ENCODE data around the gene HPSE2. TPM values are rescaled to one million over a fixed set of nuclear protein-coding genes. Genes with fewer than 3 reads are reported as not detected.

Gene HPSE2
- total RNA-seq, 2 experiments from 2014 or later, result not detected

DNA sequence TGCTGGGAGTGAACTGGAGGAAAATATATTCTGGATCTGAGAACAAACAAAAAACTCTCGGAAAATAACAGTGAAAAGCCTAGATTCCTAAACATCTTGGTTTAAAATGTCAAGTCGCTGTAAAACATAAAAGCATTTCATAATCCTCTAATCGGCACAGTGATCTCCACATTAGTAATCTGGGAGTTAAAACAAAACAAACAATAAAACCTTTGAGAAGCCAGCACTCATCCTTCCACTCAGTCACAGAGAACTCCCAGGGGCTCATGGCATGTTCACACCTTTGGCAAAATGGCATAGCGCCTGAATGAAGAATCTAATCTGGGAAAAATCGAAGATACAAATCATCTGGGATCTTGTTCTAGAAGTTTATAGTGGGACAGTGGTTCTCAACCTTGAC, 764.8 kb downstream of the HPSE2 start:
- TF ChIP-seq, protein P1, sequence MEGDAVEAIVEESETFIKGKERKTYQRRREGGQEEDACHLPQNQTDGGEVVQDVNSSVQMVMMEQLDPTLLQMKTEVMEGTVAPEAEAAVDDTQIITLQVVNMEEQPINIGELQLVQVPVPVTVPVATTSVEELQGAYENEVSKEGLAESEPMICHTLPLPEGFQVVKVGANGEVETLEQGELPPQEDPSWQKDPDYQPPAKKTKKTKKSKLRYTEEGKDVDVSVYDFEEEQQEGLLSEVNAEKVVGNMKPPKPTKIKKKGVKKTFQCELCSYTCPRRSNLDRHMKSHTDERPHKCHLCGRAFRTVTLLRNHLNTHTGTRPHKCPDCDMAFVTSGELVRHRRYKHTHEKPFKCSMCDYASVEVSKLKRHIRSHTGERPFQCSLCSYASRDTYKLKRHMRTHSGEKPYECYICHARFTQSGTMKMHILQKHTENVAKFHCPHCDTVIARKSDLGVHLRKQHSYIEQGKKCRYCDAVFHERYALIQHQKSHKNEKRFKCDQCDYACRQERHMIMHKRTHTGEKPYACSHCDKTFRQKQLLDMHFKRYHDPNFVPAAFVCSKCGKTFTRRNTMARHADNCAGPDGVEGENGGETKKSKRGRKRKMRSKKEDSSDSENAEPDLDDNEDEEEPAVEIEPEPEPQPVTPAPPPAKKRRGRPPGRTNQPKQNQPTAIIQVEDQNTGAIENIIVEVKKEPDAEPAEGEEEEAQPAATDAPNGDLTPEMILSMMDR (IDR thresholded peaks at IDR 0.05), result no peak
- POLR2A ChIA-PET, result no interaction called here
- Mint-ChIP-seq H3K36me3 (ENCODE audit: low read depth) (no peaks in the 10 kb centered on the region), H3K9me3 (no peaks in the 10 kb centered on the region), H3K27ac (no peak overlapping the region), H3K4me1 (ENCODE audit: low read depth) (peaks cover 14% of the 10 kb centered on the region), H3K27me3 (peaks cover 7% of the 10 kb centered on the region), H3K4me3 (no peak overlapping the region)
- ATAC-seq (no peak), DNase-seq (no peak)
- CTCF ChIA-PET, result no interaction called here
- intact Hi-C loops (cut with micrococcal nuclease), result no loop called here

DNA sequence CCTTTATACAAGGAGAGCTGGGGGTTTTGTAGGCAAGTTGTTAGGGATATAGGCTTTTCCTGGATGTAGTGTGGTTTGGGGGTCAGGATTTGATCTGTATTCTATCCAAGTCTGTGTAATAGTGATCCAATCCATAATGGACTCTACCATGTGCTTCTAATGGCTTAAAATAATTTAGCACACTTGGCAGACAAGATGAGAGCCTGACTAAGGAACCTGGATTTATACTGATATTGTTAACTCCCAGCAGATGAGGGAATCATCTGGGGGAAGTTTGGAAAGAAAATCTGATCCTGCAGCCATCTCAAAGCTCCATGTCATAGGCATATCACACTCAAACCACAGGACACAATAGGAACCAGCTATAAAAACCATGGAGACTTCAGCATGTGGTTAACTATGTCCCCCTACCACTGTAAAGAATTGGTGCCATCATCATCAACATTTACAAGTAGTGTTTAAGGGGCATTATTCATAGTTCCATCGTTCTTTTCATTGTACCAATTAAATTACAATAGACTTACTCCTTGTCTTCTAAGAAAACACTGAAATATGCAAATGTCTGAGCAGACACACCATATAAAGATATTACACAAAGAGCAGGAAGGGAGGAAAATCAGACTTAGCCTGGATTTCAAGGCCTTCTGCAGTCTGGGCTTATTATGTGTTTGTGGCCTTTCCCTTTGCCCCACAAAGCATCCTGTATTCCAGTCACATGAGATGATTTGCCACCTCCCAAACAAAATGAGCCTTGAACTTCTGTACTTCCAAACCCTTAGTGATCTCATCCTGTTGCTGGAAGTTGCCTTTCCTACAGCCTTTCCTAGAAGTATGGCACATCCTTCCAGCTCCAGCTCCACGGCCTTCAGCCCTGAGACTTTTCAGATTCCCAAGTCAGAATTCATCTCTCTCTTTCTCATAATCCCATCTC, 766.4 kb downstream of the HPSE2 start:
- no peak overlapping the region for H3K4me3 Mint-ChIP-seq
- H3K36me3 Mint-ChIP-seq (ENCODE audit: low read depth), result no peaks in the 10 kb centered on the region
- peaks cover 11% of the 10 kb centered on the region for H3K4me1 Mint-ChIP-seq (ENCODE audit: low read depth)
- ChIA-PET CTCF (interaction anchor here (1.8 to 3.2 kb wide), 3 partner anchors 11 to 778 kb away, joined by 4 to 21 read pairs (median 15); no protein-coding TSS in a partner anchor), POLR2A (interaction anchor here (0.6 kb wide), 1 partner anchor 64 kb away, joined by 3 read pairs; no protein-coding TSS in a partner anchor)
- DNase-seq, result no peak
- intact Hi-C loops (cut with micrococcal nuclease), result loop anchor here (5.0 kb wide), 1 partner anchor 573 kb away; no protein-coding TSS in a partner anchor
- no peak for ATAC-seq
- H3K9me3 Mint-ChIP-seq, result no peaks in the 10 kb centered on the region
- TF ChIP-seq, protein P1 (IDR thresholded peaks at IDR 0.05), result no peak
- H3K27me3 Mint-ChIP-seq, result peaks cover 7% of the 10 kb centered on the region
- H3K27ac Mint-ChIP-seq, result no peak overlapping the region

DNA sequence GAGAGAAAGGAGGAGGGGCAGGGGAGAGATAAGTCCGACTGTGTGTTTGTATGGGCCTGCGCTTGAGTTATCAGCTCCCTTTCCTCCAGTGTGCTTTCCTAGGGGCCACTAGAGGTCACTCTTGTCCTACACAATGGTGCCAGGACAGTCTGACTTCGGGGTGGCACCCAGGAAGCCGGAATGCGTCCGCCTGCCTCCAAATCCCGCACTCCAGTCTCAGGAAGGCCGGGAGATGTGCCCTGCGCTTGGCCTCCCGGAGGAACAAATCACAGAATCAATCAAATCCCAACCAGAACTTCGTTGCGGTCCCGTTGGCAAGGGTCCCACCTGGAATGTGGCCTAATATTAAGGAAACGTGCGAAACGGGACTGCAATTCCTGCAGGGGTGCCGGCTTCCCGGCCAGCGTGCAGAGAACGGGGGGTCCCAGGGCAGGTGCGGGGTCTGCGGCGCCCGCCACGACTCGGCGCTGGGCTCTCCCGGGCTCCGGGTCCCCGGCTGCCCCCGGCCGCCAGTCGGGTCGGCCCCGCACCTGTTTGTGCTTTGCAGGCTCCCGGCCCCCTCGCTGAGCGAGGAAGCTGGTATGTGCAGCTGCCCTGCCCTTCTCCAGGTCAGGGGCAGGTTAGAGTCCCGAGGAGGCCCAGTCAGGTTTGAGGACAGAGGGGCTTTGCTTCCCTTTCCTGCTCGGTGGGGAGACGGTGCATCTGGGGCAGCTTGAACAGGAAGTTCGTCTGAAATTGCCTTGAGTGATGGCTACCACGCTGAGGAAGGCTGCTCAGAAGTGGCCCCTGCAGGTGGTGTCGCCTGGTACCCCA, 767.9 kb downstream of the HPSE2 start:
- H3K36me3 Mint-ChIP-seq (ENCODE audit: low read depth), result no peaks in the 10 kb centered on the region
- no peaks in the 10 kb centered on the region for H3K9me3 Mint-ChIP-seq
- peak overlapping the region; percentile 79 for H3K4me3 Mint-ChIP-seq
- ChIA-PET CTCF (interaction anchor here (0.5 to 3.2 kb wide), 35 partner anchors 10 to 1155 kb away, joined by 3 to 21 read pairs (median 4); partner anchors contain the start of gene HPS1), POLR2A (interaction anchor here (0.8 kb wide), 1 partner anchor 578 kb away, joined by 3 read pairs; no protein-coding TSS in a partner anchor)
- intact Hi-C loops (cut with micrococcal nuclease), result loop anchor here (1.0 to 5.0 kb wide), 3 partner anchors 197 to 779 kb away; no protein-coding TSS in a partner anchor
- DNase-seq, result peak; percentile 74
- peak overlapping the region; percentile 82 for H3K27ac Mint-ChIP-seq
- peaks cover 9% of the 10 kb centered on the region for H3K27me3 Mint-ChIP-seq
- TF ChIP-seq, protein P1 (IDR thresholded peaks at IDR 0.05), result peak; percentile 81
- ATAC-seq, result peak; percentile 97
- peaks cover 9% of the 10 kb centered on the region for H3K4me1 Mint-ChIP-seq (ENCODE audit: low read depth)

DNA sequence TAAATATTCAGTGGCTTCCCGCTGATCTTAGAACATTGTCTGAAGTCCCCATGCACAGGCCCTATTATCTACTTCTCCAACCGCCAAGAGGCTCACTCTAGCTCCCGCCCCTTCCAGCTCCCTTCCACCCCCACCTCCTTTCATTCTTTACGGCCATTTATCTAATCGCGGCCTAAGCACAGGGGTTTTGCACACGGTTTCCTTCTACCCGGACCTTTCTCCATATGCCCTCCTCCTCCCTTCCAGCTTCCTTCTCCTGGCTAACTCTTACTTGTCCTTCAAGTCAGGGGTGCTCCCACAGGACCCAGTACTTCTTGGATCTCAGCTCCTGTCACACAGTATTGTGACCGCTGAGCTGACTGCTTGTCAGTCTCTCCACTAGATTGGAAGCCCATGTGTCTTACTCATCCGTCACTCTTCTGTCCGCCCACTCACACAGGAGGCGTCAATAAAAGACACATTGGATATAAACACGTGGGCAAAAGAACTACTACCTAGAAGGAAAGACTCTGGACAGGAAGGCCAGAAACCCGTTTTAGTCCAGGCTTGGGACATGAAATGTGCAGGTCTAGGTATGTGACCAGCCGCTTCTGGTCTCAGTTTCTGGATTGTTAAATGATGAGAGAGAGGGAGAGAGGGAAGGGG, 768.7 kb downstream of the HPSE2 start:
- no peak for ATAC-seq

More for the DNA sequence above, 768.7 kb downstream of the HPSE2 start:
- no peaks in the 10 kb centered on the region for H3K36me3 Mint-ChIP-seq (ENCODE audit: low read depth)
- peaks cover 9% of the 10 kb centered on the region for H3K4me1 Mint-ChIP-seq (ENCODE audit: low read depth)
- TF ChIP-seq, protein P1 (IDR thresholded peaks at IDR 0.05), result no peak
- no peaks in the 10 kb centered on the region for H3K9me3 Mint-ChIP-seq
- intact Hi-C loops (cut with micrococcal nuclease), result loop anchor here (1.0 to 5.0 kb wide), 3 partner anchors 198 to 779 kb away; no protein-coding TSS in a partner anchor
- peak overlapping the region; percentile 79 for H3K4me3 Mint-ChIP-seq
- peak; percentile 39 for DNase-seq
- no peak overlapping the region for H3K27ac Mint-ChIP-seq
- peaks cover 9% of the 10 kb centered on the region for H3K27me3 Mint-ChIP-seq
- ChIA-PET POLR2A (interaction anchor here (0.7 to 0.8 kb wide), 2 partner anchors 579 to 777 kb away, joined by 3 to 4 read pairs; no protein-coding TSS in a partner anchor), CTCF (interaction anchor here (0.5 to 3.2 kb wide), 35 partner anchors 9 to 1156 kb away, joined by 3 to 21 read pairs (median 4); partner anchors contain the start of gene HPS1)
